Measurements from ENCODE around the gene FAM222A.

FAM222A gene

DNA sequence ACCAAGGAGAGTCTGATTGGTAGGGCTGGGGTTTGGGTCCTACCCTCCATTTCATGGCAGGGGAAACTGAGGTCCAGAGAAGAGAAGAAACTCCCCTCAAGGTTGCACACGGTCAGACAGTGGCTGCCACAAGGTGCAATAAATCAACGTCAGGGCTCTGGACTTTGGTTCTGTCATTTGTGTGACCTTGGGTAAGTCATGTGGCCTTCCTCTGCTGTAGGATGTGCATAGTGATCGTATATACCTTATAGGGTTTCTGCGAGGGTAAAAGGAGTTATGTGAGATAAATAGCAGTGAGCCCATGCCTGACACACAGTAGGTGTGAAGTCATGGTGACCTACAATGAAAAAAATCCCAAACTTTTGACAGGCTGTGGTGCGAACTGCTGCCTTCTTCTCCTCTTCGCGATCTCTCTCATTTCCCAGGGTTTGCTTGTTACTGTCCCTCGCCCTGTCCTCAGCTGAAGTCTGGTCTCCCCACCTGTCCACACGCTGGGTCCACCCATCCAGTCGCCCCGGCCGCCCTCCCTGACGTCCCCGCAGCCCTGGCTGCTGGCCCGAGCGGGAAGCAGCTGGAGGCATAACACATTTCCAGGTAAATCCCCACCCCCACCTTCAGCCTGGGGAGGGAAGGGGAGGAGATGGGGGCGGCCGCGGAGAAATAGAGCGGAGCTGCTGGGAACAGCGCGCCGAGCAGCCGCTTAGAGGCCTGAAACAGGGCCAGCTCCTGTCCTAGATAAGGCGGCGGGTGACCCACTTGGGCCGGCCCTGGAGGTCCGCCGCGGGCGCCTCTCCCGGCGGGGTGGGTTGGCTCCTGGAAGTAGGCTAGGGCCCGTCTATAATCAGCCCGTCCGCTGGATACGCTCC, 1.8 kb upstream of the FAM222A start:
- no peak for DNase-seq

DNA sequence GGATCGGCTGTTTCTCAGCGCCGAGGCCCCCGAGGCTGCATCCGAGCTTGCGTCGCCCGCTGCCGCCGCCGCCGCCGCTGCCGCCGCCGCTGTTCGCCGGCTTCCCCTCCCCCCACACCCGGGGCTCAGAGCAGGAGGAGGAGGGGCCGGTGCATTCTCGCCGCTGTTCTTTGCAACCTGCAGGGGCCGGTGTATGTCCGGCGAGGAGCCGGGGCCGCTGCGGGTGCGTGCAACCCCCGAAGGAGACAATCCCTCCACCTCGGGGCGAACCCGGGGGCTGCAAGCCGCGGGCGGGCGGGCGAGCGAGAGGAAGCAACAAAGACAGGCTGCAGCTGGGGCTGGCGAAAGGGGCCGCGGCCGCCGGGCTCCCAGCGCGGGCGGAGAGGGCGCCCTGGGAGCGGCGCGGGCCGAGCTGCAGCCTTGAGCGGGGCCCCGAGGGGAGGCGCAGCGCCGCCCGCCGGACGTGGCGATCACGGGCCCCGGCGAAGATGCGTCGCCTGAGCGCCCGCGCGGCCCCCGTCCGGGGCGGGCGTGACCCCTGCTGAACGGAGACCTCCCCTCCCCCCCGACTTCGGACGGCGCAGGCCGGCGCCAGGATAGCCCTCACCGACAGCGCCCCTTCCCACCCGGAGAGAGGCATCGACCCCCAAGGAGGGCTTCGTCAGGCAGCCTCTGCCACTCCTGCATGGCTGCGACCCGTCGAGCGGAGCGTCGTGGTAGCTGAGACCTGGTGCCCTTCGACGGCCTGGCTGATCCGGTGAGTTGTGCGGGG, 702 bp downstream of the FAM222A start:
- peak in 4 of 5 donors; percentile 28 to 48 (median 36) for DNase-seq

DNA sequence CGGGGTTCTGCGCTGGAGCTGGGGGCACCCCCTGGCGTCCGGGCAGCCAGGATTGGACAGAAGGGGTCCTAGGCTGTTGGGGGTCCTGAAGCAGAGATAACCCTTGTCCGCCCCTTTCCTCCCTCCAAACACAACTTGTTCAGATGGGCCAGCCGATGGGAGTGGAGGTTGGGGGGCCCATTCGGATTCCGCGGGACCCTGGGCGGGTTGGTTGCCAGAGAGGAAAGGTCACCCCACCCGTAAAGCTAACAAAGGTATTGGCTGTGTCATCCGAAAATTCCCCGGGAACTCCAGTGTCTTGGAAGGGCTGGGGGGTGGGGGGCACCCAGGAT, 1.3 kb downstream of the FAM222A start:
- DNase-seq = no peak

DNA sequence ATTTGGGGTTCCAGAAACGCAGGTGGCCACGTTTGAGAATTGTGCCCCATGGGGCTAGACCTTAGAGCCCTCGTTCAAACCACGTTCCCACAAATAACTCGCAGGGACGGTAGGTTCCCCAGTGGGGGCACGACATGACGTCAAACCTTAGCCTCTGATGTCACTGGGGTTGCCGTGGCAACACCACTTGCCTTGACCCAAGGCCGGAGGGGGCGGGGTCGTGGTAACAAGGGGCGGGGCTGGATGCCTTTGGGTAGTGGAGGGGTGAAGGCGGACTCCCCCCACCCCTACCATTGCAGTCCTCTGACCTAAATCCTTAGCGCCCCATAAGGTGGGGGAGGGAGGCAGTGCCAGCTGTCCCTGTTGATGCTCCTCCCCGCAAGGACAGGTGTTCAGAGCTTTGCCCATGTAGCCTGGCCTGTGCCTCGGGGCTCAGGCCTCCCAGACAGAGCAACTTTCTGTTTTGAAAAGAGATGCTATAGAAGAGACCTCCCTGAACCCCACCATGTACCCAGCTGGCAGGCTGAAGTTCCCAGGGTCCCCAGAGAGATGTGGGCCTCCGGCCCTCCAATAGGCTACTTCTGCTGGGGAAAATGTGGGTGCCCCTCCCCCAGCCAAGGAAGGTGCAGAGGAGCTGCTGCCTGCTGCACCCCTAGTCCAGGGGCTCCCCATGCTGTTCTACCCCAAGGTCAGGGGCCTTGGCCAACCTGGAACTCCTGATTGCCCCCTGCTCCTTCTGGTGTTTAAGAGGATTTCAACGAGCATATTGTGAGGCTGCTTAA, 1.9 kb downstream of the FAM222A start:
- no peak for DNase-seq

DNA sequence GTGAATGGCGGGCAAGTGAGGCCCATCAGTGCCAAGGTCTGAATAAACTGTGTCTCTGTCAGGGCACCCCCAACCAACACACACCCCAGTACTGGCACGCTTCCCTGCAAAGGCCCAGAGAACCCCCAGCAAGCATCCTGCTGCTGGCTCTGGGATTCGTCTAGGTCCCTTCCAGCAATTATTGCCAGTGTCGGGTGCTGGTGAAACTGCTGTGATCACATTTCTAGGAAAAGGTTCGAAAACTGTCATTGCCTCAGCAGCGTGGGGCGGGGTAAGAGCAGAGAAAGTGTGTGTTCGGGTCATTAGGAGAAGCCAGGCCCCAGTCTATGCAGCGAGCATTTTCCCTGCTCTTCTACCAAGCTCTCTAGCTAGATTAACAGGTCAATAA, 2.5 kb downstream of the FAM222A start:
- DNase-seq = no peak

DNA sequence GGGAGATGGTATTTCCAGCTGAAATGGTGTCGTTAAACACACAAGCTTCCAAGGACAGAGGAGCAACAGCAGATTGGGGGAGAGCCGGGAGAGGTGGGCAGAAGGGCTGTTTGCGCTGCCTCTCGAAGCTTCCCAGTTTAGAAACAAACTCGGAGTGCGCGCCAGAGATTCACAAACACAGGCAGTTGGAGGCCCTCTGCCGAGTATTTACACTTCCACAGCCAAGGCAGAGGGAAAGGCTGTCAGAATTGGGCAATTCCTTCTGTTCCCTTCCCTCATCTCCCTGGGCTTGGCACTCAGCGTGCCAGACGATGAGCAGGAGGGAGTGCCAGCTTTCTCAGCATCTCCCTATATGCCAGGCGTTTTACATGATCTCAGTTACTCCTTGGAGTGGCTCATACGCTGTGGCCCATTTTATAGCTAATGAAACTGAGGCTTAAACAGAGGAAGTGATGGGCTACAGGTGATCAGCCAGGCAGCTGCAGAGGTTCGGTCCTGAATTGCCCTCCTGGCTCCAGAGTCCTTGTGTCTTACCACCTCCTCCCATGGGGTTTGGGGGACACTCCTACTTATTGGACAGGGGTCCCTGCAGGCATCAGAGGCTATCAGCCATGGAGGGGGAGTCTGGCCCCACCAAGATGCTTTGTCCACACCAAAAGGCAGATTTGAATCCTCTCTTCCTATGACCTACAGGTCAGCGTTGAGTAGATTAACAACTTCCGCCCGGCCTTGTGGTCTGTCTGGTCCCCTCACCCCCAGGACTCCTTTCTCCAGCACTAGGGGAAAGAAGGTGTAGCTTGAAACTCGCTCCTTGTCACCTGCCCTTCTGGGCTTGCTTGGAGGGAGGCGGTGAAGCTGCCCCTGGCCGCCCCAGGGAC, 3.1 kb downstream of the FAM222A start:
- DNase-seq = no peak

DNA sequence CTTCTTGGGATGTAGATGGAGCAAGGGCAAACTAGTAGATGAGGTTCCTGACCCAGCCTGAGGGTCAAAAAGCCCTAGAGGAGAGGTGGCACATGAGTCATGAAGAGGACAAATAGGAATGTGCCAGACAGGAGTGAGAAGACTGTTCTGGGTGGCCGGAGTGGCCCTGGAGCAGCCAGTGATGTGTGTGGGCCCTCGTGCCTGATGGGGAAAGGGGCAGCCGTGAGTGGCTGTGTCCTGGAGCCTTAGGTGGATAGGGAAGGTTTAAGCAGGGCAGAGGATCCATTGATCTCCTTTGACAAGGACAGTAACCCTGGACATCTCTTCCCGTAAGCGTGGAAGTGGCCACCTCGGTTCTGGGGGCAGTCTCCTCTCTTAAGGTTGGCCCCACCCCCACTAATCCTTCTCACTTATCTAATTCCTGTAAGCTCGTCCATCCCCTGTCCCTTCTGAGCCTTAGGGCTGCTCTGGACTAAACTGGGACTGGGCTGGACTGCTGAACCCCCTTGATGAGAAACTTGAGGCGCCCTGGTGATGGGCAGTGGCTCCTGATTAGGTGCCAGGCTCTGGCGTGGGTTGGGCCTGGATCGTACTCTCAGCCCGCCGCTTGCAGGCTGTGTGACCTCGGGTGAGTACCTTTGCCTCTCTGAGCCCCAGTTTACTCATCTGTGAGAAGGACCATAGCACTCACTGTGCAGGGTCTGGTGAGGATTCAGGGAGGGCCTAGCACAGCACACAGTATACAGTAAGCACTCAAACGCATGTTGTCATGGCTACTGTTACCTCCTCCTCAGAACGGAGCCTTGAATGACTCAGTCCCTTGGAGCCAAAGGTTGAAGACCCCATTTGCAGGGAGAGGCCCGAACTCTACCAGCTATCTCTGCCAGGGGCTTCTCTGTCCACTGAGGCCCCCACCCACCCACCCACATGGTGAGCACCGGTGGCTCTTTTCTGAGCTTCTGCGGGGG, 4.0 kb downstream of the FAM222A start:
- DNase-seq = no peak

DNA sequence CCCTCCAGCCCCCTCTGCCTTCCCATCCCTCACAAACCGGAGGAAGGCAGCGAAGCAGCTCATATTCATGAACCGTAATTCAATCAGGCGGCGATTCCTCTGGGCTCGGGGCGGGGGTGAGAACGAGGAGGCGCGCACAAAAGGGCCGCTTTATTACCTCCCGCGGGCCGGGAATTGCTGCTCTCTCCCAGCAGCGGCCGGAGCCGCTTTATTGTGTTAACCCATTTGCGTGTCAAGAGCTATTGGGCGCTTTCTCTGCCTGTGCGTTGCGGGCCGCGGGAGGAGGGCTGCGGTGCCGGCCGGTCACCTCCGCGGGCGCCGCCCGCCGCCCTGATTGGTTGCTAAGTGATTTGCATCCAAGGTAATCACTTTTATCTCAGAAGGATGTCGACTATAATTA, 4.8 kb downstream of the FAM222A start:
- DNase-seq = no peak

DNA sequence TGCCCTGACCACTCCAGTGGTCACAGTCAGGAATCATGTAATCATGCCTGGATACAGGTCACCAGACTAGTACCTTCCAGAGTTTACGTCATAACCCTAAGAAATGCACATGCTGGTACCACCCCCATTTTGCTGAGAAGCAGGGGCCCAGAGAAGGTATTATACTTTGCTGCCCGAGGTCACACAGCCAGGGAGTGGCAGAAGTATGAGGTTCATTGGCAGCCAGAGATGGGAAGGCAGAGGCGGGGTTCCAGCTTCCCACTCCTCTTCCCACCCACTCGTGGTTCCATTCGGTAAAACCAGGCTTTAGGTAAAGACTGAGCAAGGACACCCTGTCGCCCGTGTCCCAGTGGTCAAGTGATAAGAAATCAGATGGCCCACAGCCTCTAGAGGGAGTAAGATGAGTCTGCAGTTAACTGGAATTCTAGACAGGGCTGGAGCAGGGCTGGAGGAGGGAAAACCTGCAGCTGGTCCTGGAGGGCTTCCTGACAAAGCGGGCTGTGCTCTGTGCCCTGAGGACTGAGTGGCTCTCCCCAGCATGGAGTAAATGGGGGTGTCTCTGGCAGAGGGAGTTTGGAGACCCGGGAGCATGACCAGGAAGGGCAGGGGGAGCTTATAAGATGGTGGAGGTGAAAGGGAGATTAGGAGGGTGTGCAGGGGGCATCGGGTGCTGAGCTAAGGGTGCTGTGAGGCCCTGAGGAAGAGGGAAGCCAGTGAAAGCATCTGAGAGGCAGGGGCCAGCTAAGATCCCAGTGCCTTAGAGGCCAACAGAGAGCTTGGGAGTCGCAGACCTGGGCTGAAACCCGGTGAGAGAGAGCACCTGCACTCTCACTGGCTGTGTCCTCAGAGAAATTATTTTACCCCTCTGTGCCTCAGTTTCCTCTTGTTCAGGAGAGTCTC, 5.7 kb downstream of the FAM222A start:
- DNase-seq = no peak

DNA sequence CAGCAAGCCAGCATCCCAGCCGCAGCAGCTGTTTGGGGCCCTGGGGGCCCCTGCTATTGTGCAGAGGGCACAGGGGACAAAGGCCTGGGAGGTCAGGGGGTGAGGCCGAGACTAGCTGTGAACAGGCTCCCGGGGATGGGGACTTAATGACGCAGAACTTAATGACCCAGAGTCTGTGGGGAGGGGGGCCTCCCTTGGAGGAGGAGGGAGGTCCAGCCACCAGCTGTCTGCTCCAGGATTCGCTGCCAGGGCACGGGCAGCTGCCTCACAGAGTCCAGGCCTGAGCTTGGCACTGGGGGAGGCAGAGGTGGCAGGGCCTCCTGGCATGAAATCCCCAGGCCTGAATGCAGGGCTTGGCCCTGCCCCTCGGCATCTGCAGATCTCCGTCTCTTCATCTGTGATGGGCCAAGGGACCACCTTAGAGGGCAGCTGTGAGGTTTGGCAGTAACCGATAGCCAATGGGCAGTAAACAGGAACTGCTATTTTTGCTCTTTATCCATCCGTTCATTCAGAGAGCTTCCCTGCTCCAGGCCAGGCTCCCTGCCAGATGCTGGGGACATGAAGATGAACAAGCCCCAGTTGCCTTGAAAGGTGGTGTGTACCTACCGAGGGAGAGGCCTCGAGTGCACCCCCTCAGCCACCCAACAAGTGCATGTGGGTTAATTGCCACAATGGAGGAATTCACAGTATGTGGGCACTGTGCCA, 6.7 kb downstream of the FAM222A start:
- no peak for DNase-seq

DNA sequence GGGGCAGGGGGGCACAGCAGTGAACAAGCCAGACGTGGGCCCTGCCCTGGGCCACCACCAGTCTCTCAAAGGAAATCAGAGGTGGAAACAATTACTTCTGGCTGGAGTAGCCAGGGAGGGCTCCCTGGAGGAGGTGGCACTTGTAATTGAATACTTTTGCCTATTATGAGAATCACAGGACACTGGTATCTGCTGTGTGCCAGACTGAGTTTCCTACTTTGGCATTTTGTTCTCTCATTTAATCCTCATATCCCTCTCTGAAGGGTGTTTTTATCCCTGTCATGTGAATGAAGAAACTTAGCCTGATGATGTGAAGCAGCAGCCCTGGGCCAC, 7.2 kb downstream of the FAM222A start:
- no peak for DNase-seq

DNA sequence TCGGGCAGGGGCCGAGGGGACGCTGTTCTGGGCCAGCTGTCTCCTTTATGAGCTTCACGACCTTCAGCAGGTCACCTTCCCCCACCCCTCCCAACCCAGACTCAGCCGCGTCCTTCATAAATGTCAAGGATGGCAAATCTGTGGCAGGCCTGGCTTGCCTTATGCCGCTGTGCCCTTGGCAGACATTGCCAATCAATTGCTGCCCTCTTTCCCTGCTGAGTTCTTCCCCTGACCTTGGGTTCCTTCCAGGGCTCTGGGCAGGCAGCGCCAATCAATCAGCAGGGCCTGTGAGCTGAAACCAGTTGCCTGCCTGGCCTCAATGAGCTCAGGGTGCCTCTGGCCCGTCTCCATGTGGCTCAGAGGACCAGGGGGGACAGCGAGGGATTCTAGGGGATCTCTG, 7.7 kb downstream of the FAM222A start:
- DNase-seq = no peak

DNA sequence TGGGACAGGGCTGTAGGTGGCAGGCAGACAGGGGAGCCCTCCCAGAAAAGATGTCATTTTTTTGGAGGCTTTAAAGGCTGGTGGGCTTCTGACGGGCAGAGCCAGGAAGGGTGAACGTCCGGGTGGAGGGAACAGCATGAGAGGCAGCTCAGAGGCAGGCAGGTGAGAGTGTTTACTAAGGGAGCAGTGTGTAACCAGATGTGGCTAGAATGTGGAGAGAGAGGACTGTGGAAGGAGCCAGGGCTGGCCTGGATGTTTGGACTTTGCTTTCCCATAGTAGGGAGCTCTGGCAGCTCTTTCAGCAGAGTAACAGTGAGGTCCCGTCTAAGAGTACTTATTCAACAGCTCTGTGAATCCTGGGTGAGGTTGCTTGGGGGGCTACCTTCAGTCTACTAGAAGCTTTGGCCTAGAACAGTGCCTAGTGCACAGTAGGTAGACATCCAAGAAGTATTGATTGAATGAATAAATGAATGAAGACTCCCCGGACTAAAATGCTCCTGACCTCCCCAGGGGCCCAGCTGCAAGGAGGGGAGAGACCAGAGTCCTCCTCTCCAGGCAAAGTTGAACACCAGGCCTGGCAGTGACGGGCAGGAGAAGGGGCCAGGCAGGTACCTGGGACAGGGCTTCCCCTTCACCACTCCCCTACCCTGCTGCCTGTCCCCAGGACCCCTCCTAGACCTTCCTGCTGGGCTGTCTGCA, 8.5 kb downstream of the FAM222A start:
- DNase-seq = no peak

DNA sequence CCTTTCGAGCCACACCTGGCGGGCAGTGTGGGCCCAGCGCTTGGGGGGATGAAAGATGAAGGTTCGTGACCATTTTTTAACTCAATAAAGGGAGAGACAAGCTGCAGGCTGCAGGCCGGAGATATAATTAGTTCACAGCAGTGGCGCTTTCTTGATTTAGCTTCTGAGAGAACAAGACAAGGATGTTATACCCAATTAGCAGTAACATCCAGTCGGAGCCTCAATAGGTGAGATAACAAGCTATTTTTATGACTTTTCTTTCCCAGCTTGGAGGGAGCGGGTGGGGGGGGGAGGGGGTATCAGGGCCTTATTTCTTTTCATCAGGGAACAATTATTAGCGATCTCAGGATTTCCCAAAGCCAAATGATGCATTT, 9.1 kb downstream of the FAM222A start:
- no peak for DNase-seq

DNA sequence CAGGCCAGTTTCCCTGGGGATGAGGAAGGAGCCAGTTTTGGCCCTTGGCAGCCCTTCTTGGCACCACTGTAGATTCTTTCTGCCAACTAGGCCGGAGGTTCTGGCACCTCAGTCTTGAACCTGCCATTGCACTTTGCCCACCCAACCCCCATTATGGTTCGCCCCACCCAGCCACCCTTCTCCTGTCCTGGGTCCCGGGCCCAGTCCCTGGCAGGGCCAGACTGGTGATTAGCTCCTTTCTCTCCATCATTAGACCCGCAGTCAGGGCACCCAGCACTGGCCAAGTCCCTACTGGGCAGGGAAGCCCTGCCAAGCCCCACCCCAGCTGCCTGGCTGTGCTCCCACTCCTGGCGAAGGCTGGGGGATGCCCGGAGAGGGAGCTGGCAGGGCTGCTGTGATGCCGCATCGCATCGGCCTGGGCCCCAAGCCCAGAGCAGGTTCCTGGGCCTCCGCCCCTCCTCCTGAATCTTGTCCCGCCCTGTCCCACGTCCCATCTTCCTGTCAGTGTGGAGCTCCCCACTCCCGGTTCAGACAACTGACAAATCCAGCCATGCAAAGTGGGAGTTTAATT, 9.8 kb downstream of the FAM222A start:
- DNase-seq = no peak

DNA sequence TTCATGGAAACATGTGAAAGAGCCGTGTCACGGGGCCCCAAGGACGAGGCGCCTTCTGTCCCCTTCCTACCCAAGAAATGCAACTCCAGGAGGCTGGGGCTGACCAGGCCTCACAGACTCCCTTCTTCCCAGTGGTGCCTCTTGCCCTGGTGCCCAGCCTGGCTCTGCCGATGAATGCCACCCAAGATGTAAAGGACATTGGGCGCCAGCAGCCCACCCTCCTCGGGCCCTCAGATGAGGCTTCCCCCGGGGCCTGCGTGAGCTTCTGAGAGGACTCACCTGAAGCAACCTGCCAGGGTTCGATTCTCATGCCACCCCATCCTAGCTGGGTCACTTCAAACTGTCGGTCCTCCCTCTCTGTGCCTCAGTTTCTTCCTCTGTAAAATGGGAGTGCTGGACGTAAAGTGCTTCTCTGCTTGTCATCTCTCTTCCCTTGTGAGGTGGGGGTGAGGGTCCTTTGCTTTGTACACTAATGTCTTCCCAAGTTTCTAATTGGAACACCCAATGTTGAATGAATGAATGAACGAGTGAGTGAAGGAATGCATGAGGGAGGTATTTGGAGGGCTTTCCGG, 10.8 kb downstream of the FAM222A start:
- DNase-seq = no peak

DNA sequence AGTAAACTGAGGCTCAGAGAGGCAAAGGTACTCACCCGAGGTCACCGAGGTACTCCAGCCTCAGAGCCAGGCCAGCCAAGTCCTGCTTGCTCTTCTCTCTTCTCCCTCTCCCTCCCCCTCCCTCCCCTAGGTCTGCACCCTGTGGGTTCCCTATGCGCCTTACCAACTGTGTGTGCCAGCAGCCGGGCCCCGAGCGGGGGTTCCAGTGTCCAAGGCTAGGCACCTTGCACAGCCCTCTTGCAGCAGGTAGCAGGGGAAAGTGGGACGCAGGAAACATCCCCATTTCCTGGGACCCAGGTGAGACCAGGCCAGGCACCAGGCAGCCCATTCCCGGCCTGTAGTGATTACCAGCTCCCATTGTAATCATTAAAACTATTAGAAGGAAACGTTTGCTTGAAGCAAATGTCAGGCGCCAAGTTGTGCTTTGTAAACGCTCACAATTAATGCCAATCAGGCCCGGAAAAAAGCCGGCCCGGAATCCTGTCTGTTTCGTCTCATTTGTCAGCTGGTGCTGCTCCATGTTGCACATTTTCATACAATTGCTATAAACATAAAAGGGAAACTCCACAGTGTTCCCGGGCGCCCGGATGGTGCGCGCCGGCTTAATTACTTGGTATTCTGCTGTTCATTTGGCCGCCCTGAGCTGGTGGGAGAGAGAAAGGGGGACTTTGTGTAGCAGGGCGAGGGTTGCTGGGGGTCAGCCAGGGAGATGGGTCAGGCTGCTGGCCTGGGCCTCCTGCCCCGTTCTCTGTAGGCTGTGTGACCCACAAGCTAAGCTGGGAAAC, 11.9 kb downstream of the FAM222A start:
- DNase-seq = no peak

DNA sequence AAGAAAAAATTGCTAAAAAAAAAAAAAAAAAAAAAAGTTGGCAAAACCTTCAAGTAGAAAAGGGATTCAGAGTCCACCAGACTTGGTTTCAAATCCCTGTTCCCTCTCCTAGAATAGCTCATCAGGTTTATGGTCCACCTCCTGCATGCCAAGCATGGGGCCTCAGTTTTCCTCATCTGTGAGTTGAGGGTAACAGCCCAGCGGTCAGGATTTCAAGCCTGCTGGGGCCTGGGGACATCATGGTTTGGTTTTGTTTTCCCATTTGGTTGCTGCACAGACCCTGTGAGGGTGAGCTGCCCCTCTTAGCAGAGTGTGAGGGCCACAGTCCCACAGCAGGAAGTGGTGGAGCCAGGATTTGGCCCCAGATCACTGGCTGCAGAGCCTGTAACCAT, 12.5 kb downstream of the FAM222A start:
- no peak for DNase-seq
